Ammon's horn (tissue), 1 donor: Measurements from ENCODE around the gene LIMK2.
"Not testable (repeated sequence)": the region's sequence is repeated elsewhere in the genome, so short reads cannot be mapped to it uniquely, and the experiment has no call there.

Experiments
- DNase-seq: peaks from one replicate; pipeline ENCODE4 v3.0.0-alpha.2; 2016; ENCODE audit warnings: low spot score

LIMK2 gene

DNA sequence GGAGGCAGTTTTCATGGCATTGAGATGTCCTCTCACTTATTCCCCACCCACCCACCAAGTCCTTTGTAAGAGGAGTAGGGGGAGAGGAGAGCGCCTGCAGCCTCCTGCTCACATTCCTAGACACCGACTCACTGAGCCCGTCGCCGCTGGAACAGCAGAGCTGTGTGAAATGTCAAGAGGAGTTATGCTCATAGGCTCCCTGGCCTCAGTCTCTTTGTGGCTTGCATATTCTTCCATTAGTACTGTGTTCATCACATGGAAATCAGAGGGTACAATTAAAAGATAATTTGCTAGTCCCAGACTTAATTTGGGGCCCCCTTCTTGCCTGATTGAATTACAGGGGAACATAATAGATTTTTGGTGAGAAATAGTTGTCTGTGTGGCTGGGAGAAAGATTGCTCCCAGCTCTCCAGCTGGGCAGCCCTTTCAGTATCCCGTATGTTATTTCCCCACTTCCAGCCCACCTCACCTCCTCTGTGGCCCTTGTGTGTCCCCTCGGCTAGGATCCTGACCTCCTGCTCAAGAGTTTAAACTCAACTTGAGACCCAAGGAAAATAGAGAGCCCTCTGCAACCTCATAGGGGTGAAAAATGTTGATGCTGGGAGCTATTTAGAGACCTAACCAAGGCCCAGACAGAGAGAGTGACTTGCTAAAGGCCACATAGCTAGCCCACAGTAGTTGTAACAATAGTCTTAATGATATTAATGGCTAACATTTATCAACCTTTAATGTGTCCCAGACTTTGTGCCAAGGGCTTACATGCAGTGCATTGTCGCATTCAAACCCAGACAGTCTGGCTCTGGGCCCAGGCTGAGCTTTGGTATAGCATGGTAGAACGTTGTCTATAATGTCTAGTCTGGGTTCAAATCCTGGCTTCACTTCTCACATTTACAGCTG lies 32.2 kb downstream of the LIMK2 start:
- DNase-seq, result no peak

DNA sequence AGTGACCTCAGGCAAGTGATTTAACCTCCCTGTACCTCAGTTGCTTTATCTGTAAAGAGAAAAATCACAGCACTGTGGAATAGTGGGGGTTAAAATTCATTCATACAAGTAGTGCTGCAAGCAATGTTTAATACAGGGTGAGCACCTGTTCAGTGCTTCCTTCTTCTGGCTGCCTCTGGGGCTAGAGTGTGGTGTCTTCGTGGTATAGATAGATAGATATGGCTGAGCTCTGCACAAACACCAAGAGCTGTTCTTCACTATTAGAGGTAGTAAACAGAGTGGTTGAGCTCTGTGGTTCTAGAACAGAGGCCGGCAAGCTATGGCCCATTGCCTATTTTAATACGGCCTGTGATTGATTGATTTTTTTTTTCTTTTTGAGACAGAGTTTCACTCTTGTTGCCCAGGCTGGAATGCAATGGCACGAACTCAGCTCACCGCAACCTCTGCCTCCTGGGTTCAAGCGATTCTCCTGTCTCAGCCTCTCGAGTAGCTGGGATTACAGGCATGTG lies 32.9 kb downstream of the LIMK2 start:
- no peak for DNase-seq

DNA sequence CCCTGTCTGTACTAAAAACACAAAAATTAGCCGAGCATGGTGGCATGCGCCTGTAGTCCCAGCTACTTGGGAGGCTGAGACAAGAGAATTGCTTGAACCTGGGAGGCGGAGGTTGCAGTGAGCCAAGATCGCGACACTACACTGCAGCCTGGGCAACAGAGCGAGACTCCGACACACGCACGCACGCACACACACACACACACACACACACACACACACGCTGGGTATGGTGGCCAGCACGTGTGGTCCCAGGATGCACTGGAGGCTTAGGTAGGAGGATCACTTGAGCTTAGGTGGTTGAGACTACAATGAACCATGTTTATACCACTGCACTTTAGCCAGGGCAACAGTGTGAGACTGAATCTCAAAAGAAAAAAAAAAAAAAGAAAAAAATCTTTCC lies 33.9 kb downstream of the LIMK2 start:
- DNase-seq, result not testable (repeated sequence)

DNA sequence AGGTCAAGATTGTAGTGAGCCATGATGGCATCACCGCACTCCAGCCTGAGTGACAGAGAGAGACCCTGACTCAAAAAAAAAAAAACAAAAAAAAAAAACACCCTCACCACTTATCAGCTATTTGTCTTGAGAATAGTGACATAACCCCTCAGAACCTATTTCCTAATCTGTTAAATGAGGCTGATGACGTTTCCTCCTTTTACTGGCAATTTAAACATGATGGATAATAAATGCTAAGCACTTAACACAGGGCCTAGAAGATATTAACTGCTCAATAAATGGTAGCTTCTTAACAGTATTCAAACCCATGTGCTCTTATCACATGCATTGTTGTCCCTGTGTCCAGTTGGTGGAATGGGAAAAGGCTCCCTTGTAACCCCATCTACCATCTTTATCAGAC lies 34.6 kb downstream of the LIMK2 start:
- DNase-seq, result no peak

DNA sequence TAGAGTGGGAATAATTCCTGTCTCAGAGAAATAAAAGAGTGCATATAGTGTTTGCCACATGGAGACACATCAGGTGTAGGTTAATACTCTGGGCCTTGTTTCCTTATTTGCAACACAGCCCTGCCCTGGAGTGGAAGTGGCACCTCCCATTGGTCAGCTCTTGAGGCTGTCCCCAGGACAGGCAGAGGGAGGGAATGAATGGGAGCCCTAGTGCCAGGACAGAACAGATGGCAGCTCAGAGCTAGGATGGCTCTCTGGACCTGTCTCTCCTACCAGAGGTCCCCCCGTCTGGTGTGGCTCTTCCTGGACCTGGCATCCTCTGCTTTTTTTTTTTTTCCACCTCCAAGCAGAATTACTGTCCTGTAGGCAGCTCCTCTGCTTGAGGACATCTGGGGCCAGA lies 35.6 kb downstream of the LIMK2 start:
- no peak for DNase-seq

DNA sequence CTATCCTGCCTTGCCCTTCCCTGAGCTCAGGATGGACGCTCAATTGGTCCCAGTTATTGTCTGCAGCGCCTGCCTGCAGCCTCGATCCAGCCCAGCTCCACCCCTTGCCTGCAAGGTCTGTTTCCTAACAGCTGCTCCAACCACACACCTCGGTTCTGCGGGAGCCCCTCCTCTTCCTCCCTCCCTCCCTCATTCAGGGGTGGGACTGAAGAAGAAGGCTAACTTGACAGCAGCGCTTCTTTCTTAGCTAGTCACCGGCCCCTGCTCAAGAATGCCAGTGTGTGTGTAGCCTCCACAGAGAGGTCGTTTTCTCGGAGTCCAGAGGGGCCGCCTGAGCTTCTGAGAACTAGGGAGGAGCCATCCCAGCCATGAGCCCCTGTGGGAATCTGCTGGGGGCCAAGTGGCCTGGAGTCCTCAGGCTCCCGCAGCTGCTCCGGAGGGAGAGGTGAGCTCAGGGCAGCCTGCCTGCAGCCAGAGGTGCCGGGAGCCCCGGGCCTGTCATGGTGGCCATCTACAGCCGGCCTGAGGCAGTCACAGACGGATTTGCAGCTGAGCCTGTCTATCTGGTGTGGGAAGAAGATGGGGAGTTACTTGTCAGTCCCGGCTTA lies 36.1 kb downstream of the LIMK2 start:
- DNase-seq, result peak; percentile 79

DNA sequence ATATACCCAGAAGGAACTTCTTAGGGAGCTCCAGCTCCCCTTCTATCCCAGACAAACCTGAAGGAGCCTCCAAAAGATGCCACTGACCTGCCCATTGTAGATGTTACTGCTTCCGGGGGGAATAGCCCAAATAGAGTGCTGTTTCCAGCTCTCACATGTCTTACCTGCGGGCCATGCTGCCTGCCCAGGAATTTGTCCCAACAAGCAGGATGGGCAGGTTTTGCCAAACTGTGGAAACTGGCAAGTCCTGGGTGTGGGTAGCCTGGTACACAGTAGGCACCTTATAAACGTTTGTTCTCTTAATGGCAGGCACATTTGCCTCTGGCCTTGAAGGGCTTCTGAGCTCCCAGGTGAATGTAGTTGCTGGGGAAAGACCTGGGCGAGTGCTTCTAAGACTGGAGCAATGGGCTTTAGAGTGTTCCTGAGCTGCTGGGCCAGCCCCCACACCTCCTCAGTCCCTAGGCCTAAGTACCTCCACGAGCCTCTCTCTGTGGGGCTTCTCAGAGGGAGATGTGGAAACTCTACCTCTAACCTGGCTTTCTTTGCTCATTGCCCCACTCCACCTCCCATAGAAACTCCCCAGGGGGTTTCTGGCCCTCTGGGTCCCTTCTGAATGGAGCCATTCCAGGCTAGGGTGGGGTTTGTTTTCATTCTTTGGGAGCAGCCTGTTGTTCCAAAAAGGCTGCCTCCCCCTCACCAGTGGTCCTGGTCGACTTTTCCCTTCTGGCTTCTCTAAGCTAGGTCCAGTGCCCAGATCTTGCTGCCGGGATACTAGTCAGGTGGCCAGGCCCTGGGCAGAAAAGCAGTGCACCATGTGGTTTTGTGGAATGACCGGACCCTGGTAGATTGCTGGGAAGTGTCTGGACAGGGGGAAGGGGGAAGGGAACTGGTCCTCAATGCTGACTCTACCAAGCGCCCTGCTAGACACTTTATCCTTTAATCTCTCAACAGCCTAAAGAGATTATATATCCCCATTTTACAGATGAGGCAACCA lies 37.2 kb downstream of the LIMK2 start:
- DNase-seq, result peak; percentile 60

DNA sequence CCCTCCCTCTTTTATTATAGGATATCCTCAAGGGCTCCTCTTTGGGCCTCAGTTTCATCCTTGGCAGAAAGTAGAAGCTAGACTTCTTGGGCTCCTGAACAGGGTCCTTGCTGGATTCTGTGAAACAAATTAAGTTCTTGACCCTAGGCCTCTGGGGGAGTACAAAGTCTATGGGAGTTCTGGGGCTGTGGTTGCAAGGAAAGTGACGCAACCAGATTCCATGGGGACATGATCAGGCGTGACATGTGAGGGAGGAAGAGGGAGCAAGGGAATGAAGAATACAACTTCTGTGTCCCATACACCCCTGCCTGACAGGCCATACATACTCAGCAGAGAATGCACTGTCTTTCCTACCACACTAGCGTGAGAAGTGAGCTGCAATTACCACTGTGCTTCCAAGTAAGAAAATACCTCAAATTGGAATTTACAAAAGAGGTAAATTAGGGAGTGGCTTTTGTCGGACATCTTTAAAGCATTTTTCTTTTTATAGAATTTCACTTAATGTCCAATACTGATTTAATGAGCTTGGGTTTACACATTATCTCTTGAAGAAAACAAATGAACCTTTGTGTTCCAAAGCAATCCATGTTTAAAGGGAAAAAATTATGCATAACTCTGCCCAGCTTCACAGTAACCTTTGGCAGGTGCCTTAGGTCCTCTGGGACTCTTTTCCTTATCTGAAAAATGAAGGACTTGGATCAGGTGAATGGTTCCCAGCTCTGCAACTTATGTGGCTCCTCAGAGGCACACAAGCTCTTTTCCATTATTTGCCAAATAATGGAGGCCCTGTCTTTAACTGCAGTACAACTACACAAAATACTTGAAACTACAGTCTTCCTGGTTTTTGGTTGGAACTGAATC lies 38.9 kb downstream of the LIMK2 start:
- DNase-seq, result no peak

DNA sequence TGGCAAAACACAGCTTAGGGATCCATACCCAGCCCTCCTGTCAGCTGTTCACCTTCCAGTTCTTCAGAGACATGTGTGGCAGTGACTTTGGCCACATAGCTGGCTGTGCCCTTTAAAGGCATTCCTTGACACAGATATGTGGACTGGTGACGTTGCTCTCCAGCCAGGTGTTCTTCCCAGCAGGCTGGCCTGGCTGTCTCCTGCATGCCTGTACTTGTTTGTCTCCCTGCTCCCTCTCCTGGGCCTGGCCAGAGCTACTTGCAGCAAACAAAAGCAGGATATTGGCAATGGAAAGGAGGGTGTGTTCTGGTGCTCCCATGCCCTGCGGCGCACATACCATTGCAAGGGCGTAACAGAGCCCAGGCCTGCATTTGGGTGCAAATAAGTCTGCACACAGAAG lies 41.9 kb downstream of the LIMK2 start:
- DNase-seq, result peak; percentile 13

DNA sequence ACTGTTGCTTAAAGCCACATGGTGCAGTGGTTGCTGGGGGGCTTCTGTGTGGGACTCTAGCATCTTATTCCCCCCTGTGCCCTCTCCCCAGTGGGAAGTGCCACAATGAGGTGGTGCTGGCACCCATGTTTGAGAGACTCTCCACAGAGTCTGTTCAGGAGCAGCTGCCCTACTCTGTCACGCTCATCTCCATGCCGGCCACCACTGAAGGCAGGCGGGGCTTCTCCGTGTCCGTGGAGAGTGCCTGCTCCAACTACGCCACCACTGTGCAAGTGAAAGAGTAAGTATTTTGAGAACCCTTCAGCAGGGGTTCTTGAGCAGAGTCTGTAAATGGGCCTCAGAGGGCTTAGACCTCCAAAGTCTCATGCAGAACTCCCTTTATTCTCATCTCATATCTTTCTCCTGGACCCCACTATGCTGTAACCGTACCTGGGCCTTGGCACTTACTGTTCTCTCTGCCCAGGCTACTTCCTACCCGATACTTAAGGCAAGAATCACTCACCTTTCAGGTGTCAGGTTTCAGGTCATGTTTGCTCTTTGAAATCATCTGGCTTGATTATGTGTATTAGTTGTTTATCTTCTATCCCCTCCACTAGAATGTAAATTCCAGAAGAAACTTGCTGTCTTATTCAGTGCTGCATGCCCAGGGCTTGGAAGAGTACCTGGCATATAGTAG lies 47.8 kb downstream of the LIMK2 start:
- DNase-seq, result no peak

DNA sequence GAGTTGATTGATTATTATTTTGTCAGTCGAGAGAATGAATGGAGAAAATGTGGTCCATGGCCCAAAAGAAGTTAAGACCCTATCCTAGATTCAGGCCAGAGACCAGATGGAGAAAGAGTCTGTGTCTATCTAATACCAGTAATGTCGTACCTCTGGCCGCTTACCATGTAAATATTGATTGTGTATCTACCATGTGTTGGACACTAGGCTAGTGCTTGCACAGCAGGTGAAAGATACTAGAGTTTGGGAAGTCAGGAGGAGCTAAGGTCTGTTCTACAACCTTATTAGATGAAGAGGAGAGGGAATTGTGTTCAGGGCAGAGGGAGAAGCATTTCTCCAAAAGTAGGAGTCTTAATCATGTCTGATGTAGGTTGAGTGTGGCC lies 48.4 kb downstream of the LIMK2 start:
- no peak for DNase-seq

DNA sequence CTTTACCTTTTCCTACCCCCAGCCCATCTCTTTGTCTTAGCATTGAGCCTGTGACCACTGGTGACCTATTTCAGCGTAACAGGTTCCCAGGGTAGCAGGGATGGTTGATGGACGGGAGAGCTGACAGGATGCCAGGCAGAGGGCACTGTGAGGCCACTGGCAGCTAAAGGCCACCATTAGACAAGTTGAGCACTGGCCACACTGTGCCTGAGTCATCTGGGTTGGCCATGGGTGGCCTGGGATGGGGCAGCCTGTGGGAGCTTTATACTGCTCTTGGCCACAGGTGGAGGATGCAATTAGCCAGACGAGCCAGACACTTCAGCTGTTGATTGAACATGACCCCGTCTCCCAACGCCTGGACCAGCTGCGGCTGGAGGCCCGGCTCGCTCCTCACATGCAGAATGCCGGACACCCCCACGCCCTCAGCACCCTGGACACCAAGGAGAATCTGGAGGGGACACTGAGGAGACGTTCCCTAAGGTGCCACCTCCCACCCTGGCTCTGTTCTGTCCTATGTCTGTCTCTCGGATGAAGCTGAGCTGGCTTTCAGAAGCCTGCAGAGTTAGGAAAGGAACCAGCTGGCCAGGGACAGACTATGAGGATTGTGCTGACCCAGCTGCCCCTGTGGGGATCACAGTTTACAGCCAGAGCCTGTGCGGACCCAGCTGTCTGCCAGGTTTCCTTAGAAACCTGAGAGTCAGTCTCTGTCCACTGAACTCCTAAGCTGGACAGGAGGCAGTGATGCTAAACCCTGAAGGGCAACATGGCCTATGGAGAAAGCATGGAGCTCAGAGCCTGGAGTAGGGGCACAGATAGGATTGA lies 50.4 kb downstream of the LIMK2 start:
- DNase-seq, result no peak

DNA sequence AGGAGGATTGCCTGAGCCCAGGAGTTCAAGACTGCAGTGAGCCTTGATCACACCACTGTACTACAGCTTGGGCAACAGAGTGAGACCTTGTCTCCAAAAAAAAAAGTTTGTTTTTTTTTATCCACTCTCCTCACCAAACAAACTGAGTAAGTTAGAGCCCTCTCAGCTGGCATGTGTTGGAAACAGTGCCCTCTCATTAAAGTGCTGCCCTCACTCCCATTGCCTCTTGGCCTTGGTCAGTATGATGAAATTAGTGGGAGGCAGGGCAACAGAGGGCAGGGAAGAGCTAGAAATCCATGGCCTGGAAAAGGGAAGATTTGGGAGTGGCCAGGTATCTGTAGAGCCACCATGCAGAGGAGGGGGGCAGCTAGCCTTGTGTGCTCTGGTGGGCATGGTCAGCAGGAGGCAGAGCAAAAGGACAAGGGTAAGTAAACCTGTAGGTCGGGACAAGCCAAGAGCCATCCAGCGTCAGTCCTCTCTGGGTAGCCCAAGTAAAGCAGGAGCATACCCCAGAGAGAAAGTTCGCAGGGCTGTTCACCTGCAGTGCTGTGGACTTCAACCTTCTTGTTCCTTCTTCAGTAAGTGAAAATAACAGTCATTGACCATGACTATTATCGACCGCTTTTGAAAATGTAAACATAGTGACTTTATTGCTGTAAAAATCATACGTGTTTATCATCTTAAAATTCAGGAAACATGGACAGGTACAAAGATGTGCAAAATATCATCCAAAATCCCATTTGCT lies 52.0 kb downstream of the LIMK2 start:
- no peak for DNase-seq

DNA sequence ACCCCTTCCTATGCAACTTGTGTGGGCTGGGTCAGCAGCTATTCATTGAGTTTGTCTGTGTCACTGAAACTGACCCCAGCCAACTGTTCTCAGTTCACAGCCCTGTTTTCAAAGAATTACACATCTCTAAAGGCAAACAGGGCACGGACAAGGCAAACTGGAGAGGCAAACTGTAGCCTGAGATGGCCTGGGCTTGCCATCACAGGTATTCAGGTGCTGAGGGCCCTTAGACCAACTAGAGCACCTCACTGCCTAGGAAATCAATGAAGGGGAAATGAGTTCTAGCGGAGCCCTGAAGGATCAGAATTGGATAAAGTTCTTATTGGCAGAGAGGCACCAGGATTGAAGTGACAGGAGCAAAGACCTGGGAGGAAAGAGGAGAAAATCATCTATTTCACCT lies 56.2 kb downstream of the LIMK2 start:
- DNase-seq, result no peak

DNA sequence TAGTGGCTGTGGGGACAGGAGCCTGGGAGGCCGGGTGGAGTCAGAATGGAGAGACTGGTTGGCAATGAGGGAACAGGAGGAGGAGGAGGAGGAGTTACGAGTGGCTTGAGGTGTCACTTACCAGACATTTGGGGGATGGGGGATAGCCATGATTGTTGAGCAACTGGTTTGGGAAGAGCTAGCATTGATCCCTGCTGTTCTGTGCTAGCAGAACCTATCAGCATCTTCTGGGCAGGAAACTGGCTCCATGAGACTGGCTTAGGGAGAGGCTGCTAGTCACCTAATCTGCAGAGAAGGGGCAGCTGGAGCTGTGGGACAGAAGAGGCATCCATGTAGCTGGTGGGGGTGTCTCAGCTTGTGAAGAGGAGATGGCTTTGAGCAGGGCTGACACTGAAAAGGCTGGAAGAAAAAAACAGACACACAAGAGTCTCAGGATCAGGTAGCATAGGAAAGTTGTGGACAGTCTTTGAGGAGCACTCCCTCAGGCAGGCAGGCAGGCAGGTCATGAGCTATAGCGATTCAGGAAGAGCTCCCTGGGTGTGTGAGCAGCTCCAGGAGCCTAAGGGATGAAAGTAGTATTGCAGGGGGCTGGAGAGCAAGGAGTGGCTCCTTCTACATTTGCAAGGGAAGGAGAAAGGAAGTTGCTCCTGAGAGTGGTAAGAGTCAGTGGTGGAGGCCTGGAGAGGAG lies 57.9 kb downstream of the LIMK2 start:
- DNase-seq, result no peak

DNA sequence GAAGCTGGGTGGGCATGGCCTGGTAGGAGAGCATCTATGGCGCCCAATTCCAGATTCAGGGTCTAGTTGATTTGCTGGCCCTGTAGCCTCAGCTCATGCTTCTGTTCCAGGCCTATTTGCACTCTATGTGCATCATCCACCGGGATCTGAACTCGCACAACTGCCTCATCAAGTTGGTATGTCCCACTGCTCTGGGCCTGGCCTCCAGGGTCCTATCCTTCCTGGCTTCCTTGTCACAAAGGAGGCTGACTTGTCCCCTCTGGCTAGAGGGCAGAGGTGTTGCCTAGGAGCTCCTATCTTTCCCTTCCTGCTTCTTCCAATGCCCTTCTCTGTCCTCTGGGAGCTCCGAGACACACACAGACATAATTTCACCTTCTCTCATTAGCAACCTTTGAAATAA lies 58.9 kb downstream of the LIMK2 start:
- no peak for DNase-seq

DNA sequence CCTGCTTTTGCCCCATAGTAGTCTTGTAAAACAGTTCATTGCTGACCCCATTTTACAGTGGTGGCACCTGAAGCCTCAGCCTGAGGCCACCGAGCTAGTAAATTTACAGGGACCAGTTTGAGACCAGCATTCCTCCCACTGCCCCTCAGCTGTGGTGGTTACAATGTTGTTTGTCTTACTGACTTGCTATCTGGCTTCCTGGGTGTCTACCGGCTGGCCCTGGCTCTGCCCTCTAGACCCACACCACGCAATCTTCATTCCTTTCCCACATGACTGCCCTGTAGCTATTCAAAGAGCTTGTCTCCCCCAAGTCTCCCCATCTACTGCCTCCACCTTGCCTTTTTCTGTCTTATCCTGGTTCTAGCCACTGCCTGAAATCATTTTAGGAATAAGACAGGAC lies 59.4 kb downstream of the LIMK2 start:
- DNase-seq, result no peak
